UCSD-AML1 (cell line): ENCODE measurements around the gene ARHGAP25.

Source experiments
- DNase-seq: peaks from one replicate; lab custom pipeline; 2025; ENCODE audit not compliant: unreplicated experiment; lab: John Stamatoyannopoulos, UW

ARHGAP25 gene

DNA sequence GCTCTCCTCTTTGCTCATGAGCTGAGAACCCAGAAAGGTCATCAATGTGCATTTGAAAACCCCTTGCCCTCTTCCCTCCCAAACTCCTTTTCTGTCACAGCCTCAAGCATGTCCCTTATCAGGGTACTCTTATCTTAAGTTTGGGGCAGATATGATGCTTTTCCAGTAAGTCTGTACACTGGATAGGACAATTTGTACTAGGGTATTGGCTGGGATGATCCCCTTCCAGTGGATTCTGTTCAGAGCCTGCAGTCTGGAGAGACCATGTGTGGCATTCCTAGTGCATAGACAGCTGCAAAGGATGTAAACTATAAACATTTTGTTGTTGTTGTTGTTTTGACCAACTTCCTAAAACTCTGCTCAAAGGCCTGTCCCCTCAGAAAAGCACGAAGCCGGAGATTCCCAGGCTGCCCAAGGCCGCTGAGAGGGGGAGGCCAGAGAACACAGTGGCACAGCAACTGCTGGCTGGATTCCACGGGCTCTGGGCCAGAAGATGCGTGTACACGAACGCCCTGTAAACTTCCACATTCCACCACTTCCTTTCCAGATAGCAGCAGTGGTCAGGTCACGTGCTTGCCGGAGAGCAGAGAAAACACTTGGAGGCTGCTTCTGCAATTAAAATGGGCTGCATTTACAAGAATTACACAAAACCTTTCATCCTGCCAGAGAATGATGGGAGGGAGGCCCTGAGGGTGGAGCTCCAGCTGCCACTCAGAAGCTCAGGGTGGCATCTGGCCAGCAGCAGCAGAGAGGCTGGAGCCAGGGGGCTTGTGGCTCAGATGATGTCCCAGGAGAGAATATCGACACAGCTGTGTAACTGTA is 94.5 kb downstream of the ARHGAP25 start:
- peak; percentile 88 for DNase-seq

DNA sequence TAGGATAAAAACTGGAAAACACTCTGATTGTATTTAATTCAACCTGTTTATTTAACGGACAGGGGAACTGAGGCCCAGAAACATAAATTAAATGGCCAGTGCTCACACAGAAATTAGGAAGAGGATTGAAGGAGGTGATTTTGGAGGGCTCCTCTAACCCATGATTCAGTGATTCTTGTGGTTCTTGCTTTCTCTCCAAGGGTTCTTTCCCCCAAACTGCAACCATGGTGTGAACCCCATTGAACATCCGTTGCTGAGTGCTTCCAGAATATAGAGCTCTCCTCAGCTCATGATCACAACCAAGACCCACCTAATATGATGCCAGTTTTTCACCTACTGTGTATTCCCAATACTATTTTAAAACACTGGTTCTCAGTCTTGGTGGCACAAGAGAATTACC is 95.1 kb downstream of the ARHGAP25 start:
- DNase-seq, result no peak

DNA sequence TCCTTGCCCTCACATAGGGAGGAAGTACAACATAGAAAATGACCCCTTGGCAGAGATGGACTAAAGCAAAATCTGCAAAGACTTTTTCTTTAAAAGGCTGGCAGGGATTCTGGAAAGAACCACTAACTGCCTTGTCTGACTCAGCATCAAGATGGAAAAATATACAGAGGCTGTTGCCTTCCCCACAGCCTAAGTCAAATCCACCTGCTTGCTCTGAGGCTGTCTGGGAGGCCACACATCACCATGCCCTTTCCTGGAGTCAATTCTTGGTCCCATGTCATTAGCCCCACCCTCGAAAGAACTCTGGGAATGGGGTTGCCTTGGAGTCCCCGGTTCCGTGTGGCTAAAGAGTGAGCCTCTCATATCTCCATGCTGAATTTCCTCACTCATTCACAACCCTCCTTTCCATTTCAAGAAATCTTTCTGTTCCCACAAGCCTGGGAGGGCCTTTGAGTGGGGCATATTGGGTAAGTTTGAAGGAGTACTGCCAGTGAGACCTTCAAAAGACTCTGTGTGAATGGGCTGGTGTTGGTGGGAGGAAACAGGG is 97.1 kb downstream of the ARHGAP25 start:
- DNase-seq, result peak; percentile 51

DNA sequence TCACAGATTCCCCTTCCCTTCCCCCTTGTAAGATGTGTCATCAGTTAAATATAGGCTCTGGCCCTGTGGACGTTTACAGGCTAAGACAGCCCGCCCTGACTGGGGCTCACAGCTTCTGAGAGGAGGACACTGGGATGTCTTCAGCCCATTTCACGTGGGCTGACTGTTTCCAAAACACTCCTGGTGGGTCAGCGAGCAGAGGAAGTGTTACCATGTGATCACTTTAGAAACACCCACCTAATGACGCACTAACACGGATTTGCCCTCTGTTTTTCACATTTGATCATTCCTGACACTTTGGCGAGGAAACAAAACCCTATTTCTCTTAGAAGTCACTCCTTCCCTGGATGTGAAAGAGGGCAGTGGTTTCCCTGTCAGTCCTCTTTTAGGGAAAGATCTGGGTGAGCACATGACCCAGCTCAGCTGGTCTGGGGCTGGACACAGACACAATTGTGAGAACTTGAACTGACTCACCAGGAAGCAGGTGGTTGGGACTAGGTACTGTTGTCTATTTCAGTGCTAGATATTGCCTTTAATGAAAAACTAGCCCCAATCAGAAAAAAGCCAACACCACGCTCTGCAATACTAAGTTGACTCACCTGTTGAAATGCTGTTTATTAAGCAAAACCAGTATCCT is 97.7 kb downstream of the ARHGAP25 start:
- peak; percentile 57 for DNase-seq

DNA sequence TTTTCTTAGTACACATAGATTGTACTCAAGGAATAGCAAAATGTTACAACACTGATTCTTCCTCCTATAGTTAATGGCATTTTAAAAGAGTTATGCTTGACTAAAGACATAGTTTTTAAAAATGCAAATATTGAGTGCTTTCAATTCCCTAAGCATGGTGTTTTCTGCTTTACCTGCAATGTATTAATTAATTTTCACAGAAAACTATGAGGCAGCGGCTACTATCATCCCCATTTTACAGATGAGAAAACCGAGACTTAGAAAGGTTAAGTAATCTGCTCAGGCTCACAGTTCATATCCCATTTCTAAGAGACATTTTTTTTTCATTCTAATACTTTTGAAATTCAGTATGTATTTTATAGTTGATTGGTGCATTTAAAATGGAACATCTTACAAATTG is 98.6 kb downstream of the ARHGAP25 start:
- DNase-seq, result no peak

DNA sequence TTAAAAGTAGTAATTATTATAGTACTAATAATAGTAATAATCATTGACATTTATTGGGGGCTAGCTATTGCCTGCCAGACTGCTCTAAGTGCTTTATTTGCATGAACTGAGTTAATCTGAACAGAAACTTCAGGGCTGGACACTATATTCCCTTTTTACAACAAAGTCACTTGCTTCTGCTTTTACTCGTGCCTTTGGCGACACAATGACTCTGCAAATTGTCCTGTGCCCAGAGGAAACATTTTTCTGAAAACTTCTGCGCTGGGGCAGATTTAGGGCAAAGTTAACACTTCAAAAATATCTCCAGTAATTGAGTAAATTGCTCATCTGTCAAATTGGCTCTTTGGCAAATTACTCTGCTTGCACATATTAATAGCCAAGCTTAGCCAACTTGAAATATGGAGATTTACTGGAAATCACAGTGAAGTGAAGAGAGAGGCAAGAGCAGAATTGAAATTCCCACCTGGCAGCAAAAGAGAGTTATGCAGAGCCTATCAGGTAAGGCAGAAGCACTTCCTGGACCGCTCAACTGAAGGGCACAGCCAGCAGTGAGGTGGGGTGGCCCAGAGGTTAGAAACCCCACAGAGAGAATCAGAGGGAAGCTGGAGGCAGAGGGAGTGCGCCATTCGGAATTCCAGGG is 100.2 kb downstream of the ARHGAP25 start:
- DNase-seq, result no peak

DNA sequence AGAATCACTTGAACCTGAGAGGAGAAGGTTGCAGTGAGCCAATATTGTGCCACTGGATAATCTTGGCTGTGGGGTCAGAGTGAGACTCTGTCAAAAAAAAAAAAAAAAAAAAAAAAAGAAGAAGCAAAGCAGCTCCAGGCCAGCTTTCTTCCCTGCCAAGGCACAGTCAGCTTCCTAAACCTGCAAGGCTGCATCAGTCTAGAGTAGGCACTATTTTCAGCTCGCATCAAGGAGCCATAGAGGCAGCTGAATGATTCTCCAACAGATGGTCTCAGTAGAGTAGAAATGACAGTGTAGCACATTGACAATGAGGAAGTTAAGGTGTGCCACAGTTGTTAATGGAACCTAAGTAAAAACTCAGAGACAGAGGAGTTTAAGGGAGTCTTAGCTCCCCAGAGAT is 101.0 kb downstream of the ARHGAP25 start:
- DNase-seq, result no peak

DNA sequence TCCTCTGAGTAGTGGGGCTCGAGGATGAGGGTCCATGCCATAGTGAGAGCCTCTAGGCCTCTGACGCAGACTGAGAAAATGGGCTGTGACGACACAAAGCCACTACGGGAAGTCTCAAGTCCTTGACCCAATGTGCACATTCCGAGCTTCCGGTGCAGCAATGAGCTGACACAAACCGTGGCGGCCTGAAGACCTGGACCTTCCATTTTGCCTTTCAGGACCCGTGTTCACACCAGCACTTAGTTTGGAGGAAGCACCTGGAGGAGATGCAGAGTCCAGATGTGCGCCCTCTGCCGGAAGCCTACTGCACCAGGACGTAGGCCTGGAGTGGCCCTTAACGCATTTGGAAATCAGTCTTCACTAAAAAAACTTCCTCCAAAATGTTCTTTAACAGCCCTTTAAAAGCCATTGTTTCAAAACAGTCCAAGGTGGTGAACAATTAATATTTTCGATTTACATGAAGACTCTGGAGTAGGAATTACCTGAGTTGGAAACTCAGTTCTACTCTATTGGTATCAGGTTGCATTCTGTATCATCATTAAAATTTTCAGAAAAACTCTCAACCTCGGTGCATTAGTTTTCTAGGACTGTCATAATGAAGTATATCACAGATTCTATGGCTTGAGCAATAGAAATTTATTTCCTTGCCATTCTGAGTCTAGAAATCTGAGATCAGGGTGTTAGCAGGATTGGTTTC is 102.7 kb downstream of the ARHGAP25 start:
- peak; percentile 77 for DNase-seq

DNA sequence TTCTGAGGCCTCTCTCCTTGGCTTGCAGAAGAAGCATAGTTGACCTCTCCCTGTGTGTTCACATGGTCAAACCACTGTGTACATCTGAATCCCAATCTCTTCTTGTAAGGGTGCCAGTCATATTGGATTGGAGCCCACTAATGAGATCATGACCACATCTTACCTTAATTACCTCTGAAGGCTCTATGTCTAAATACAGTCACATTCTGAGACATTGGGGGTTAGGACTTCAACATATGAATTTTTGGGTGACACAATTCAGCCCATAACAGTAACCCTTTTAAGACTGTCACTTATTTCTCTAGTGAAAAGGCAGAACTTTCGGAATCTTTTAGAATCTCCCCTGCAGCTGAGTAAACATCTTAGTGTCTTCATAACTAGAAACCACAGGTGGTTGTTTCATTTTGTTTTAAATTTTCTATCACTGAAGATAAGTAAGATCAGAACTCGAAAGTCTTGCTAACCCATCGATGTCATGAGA is 103.3 kb downstream of the ARHGAP25 start:
- no peak for DNase-seq

DNA sequence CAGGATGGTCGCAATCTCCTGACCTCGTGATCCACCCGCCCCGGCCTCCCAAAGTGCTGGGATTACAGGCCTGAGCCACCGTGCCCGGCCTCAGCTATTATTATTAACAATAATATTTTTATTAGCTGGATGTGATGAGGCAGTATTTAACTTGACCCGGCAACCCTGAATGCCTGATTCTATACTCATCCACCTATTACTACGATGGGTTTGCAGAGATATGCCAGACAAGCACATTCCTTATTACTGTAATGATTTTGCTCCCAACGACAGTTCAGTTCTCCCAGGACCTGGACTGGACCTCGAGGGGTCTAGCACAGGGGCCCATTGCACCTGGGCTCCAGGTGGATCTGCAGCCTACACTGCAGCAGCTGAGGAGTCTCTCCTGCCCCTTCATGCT is 104.0 kb downstream of the ARHGAP25 start:
- no peak for DNase-seq

DNA sequence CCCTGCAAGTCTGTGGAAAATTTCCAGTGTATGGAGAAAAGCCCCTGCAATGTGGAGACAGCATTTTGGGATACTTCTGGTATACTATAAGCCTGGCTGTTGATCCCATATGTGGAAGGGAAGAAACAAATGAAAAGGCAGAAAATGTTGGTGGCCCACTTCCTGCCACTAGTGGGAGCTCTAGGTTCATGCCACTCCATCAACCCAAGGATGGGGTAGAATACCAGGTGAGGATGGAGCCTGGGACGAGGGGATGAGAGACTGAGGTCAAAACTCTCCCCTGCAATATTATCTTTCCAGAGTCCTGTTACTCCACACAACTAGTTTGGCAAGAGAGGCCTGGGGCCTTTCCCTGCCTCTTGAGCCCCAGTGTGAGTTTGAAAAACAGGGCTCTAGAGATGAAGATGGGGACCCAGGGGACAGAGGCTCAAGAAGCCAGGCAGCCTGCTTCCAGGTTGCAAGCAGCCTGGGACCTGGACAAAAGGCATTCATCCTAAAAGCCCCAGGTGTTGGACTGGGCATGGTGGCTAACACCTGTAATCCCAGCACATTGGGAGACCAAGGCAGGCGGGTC is 104.7 kb downstream of the ARHGAP25 start:
- DNase-seq, result peak; percentile 36

DNA sequence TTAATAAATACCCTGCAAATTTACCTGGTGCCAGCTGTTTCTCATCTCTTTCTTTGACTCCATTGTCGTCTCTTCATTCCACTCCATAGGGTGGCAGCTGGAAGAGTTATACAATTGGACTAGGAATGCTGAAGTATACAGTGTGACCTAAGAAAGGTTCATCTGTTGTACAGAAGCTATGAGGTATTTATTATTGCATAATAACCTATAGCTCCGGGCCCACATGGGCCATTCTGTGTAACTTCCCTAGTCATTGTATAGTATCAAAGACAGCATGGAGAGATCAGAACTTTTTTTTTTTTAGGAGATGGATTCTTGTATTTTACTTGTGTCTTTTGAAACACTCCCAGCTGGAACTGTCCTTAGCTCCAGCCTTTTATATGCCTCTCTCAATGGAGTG is 110.4 kb downstream of the ARHGAP25 start:
- no peak for DNase-seq

DNA sequence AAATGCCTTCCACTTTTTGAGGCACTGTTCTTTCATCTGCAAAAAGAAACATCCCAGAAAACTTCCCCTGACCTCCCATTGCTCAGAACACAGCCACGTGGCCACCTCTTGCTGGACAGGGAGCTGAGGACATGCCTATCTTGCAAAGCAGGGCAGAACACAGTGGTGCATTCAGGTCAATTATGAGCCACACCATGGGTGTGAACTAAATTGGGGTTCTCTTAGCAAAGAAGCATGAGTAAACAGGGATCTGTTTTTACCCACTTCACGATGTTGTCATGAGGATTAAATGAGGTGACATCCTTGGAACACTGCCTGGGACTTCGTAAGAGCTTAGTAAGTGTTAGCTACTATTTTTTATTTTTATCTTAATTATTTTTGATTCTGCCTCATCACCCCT is 111.5 kb downstream of the ARHGAP25 start:
- no peak for DNase-seq

DNA sequence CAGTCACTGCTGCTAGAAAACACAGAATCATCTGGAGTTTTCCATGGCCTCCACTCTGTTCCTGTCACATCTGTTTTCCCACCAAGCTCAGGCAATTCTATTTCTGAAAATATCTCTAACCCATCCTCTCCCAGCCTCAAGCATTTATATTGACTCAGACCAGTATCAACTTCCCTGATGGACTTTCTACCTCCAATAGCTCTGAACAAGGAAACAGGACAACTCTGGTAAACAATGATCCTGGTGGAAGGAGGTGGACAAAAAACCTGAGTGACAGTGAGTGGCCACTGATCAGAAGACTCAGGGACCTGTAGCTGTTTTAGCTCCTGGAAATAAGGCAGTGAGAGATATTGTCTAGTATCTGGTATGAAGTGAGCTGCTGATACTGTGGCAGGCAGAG is 113.1 kb downstream of the ARHGAP25 start:
- DNase-seq, result no peak

DNA sequence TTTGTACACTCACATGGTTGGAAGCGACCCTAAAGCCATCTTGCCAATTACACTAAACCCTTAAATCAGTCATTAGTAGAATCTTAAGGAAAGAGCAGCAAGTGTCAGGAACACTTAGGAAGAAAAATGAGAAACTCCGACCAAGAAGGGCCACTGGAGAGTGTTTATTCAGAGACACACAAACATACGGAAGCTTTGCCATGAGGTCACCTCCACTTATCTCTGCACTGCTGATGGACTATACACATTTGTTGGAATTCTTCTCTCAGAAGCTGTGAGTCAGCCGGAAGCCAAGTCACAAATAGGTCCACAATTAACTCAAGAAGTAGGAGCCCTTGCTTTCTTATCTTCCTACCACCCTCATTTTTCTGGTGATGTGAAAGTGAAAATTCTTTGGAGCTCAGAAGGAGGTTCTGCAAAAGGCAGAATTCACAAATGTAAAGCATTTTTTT is 115.0 kb downstream of the ARHGAP25 start:
- no peak for DNase-seq

DNA sequence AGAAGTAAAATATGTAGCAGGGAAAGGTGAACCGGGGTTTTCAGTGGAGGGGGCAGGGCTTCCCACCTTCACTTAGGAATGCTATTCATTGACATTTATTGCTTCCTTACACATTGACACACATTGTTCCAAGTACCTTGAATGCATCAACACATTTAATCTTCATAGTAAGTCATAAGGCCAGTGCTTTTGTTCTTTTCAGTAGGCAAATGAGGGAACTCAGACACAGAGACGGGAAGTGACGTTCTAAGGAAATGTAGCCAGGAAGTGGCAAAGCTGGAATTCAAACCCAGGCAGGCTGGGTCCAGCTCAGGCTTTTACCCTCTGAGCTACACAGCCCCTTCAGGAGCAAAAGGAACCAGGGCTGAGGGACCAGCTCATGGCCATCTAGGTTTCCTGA is 115.9 kb downstream of the ARHGAP25 start:
- DNase-seq, result no peak

DNA sequence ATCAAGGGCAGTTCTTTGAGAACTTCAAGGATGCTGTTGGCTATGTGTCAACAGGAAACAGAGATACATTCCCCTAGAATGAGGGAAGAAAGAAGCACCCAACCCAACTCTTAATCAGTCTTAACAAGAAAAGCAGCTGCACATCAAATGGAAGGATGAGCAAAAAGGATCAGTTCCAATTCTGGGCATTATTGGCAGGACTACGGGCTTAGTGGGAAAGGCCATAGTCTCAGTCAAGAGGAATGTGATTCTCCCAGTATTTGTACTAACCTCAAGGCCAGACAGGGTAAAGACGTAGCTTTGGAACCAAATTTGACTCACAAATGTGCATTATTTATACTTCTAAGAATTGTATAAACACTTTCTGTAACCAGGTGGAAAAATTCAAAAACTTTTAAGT is 118.4 kb downstream of the ARHGAP25 start:
- no peak for DNase-seq

DNA sequence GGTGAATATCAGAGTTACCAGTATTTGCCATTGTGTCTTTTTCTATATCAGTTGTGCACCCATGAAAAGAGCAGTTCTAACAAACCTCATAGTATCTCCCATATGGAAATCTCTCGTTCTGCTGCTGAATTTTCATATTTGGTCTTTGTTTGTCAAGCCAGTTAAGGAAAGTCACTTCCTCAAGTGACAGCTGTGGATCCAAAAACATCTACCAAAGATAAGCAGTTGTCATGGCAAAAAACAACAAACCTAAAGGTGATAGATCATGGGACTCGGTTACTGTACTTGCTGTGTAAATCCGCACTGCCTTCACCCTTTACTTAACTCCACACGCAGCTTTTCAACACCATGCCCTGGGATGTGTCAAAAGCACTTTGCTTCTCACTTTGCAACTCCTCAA is 119.3 kb downstream of the ARHGAP25 start:
- DNase-seq, result no peak

DNA sequence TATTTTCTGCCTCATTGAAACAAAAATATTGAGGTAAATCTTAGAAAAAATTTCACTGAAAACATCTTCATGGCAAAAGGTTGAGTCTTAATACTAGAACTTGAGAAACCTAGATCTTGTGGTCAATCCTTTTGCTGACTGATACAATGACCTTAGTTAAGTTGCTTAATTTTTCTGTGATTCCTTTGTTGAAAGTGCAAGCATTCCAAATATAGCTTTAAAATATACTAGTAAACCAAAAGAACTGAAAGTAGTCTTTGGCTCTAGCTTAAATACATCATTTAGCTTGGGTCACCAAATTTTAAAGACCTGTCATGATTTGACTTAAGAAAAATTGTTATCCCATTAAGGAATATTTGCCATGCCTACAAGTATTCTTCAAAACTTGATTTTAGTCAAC is 119.9 kb downstream of the ARHGAP25 start:
- no peak for DNase-seq

DNA sequence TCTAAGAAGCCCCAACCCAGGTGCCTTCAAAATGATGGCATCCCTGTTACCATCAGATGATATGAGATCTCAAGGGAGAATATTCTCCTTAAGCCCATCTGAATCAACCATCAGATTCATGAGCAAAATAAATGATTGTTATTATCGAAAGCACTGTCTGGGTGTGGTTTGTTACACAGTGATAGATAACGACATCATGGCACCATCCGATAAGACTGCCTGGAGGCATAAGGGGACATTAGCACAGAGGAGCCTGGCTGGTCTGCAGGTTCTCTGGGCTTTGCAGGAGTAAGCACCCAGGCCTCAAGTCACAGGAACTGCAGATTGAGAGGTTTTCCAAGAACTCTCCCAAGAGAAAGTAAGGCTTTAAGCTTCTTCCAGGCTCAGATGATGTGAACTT is 120.9 kb downstream of the ARHGAP25 start:
- DNase-seq, result no peak
